NCI-H748 treated with DMSO at 0.1 percent for 48 hours (cell line): ENCODE data around the gene NENF.

ENCODE experiments used
- DNase-seq: peaks from one replicate; lab custom pipeline; 2025; lab: John Stamatoyannopoulos, UW

Gene NENF

GRCh38 chr1:212431644-212432043 is 1.1 kb upstream of the NENF start:
- no peak for DNase-seq

- no peak for DNase-seq
These were observed 454 bp upstream of the NENF start for GRCh38 chr1:212432272-212432660.

GRCh38 chr1:212433577-212434462 is 1.1 kb downstream of the NENF start:
- no peak for DNase-seq

- DNase-seq: no peak
These were observed 2.3 kb downstream of the NENF start for GRCh38 chr1:212434992-212435391.

GRCh38 chr1:212437179-212437798 is 4.6 kb downstream of the NENF start:
- no peak for DNase-seq

GRCh38 chr1:212438831-212439237 is 6.1 kb downstream of the NENF start:
- DNase-seq: no peak

GRCh38 chr1:212440419-212440818 is 7.7 kb downstream of the NENF start:
- DNase-seq: no peak

GRCh38 chr1:212442408-212442807 is 9.7 kb downstream of the NENF start:
- DNase-seq: no peak

- DNase-seq: no peak
These were observed 13.6 kb downstream of the NENF start for GRCh38 chr1:212446333-212446732.

GRCh38 chr1:212447478-212447877 is 14.8 kb downstream of the NENF start:
- no peak for DNase-seq

- no peak for DNase-seq
These were observed 17.7 kb downstream of the NENF start for GRCh38 chr1:212450331-212450881.

GRCh38 chr1:212451416-212452322 is 18.9 kb downstream of the NENF start:
- no peak for DNase-seq

- DNase-seq: no peak
These were observed 19.8 kb downstream of the NENF start for GRCh38 chr1:212452323-212453155.

GRCh38 chr1:212453156-212453857 is 20.6 kb downstream of the NENF start:
- DNase-seq: no peak

GRCh38 chr1:212454741-212455140 is 22.0 kb downstream of the NENF start:
- DNase-seq: no peak

- no peak for DNase-seq
These were observed 22.7 kb downstream of the NENF start for GRCh38 chr1:212455401-212455800.

- DNase-seq: peak; percentile 28
These were observed 23.2 kb downstream of the NENF start for GRCh38 chr1:212455803-212456528.

GRCh38 chr1:212457740-212458338 is 25.1 kb downstream of the NENF start:
- peak; percentile 23 for DNase-seq

GRCh38 chr1:212458817-212459216 is 26.1 kb downstream of the NENF start:
- no peak for DNase-seq
